NCI-H1105 (cell line): Measurements from ENCODE around the gene SLC25A3.
A peak's percentile ranks its signal among the peaks of the same experiment; 100 is the strongest.
"Not testable (repeated sequence)": the region's sequence is repeated elsewhere in the genome, so short reads cannot be mapped to it uniquely, and the experiment has no call there.

Source experiments
- DNase-seq: peaks from one replicate; lab custom pipeline; 2025; lab: John Stamatoyannopoulos, UW

SLC25A3 gene

GRCh38 chr12:98595243-98595988 lies 1.9 kb downstream of the SLC25A3 start:
- DNase-seq = no peak

GRCh38 chr12:98597313-98597712 lies 3.8 kb downstream of the SLC25A3 start:
- not testable (repeated sequence) for DNase-seq

GRCh38 chr12:98601924-98602323 lies 8.4 kb downstream of the SLC25A3 start:
- DNase-seq = no peak

- DNase-seq = no peak
Observed at GRCh38 chr12:98606359-98606988, 13.0 kb downstream of the SLC25A3 start.

GRCh38 chr12:98610596-98610995 lies 17.1 kb downstream of the SLC25A3 start:
- no peak for DNase-seq

- no peak for DNase-seq
Observed at GRCh38 chr12:98612696-98613334, 19.3 kb downstream of the SLC25A3 start.

- DNase-seq = no peak
Observed at GRCh38 chr12:98618952-98619351, 25.5 kb downstream of the SLC25A3 start.

GRCh38 chr12:98635657-98636323 lies 42.3 kb downstream of the SLC25A3 start:
- peak; percentile 90 for DNase-seq

- DNase-seq = no peak
Observed at GRCh38 chr12:98637068-98637467, 43.6 kb downstream of the SLC25A3 start.

GRCh38 chr12:98638009-98638408 lies 44.5 kb downstream of the SLC25A3 start:
- no peak for DNase-seq

GRCh38 chr12:98639491-98639890 lies 46.0 kb downstream of the SLC25A3 start:
- no peak for DNase-seq

- not testable (repeated sequence) for DNase-seq
Observed at GRCh38 chr12:98642801-98643200, 49.3 kb downstream of the SLC25A3 start.

- peak; percentile 72 for DNase-seq
Observed at GRCh38 chr12:98644433-98644711, 50.9 kb downstream of the SLC25A3 start.

- peak; percentile 95 for DNase-seq
Observed at GRCh38 chr12:98644712-98645571, 51.5 kb downstream of the SLC25A3 start, which contains the start of the genes APAF1 and IKBIP. TSS of gene APAF1 (plus strand) at chr12:98645290. CDS start at chr12:98648360, 3,070 bp downstream. TSS of gene IKBIP (minus strand) at chr12:98644788. CDS start at chr12:98644701, 87 bp downstream.

- peak; percentile 10 for DNase-seq
Observed at GRCh38 chr12:98645572-98646067, 52.1 kb downstream of the SLC25A3 start.

GRCh38 chr12:98646294-98647090 lies 53.0 kb downstream of the SLC25A3 start:
- no peak for DNase-seq

GRCh38 chr12:98651328-98651727 lies 57.8 kb downstream of the SLC25A3 start:
- no peak for DNase-seq

- DNase-seq = peak; percentile 19
Observed at GRCh38 chr12:98653866-98654493, 60.5 kb downstream of the SLC25A3 start.
